ENCODE data around the gene NELFE.

The NELFE gene

GRCh38 chr6:31972709-31973350, 14.1 kb upstream of the NELFE start:
- no peak for DNase-seq (ENCODE audit: low read depth)

GRCh38 chr6:31971993-31972708, 13.4 kb upstream of the NELFE start, which contains the start of gene DXO:
Gene DXO, minus strand, starts transcription at chr6:31972138. Its CDS starts 463 bp downstream, at chr6:31971675.
- DNase-seq (ENCODE audit: low read depth), result peak; percentile 91

GRCh38 chr6:31971279-31971992, 12.7 kb upstream of the NELFE start:
- no peak for DNase-seq (ENCODE audit: low read depth)

- DNase-seq (ENCODE audit: low read depth), result no peak
Observed at GRCh38 chr6:31970604-31971271, 12.0 kb upstream of the NELFE start.

- DNase-seq (ENCODE audit: low read depth), result no peak
Observed at GRCh38 chr6:31969712-31970603, 11.2 kb upstream of the NELFE start.

DNA sequence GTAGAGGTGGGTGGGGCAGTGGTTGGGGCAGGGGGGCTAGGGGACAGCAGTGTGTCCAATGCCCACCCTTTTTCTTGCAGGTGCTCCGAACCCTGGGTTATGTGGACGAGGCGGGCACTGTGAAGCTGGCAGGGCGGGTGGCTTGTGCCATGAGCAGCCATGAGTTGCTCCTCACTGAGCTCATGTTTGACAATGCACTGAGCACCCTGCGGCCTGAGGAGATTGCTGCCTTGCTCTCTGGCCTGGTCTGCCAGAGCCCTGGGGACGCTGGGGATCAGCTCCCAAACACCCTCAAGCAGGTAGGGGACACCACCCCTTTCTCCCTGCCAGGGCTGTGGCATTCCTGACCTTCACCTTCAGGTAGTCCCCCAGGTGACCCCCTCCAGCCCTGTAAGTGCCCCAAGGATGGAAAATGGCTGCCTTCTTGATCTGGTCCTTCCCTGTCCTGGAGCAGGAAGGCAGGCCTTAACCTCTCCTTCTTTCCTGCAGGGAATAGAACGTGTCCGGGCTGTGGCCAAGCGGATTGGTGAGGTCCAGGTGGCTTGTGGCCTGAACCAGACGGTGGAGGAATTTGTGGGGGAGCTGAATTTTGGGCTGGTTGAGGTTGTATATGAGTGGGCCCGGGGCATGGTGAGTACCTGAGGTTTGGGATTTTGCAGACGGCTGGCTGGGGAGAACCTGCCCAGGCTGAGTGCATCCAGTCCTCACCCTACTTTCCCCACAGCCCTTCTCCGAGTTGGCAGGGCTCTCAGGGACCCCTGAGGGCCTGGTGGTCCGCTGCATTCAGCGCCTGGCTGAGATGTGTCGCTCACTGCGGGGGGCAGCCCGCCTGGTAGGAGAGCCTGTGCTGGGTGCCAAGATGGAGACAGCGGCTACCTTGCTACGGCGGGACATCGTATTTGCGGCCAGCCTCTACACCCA, 10.3 kb upstream of the NELFE start:
- no peak for DNase-seq (ENCODE audit: low read depth)

GRCh38 chr6:31968326-31968725, 9.6 kb upstream of the NELFE start:
- no peak for DNase-seq (ENCODE audit: low read depth)

- DNase-seq (ENCODE audit: low read depth), result no peak
Observed at GRCh38 chr6:31967926-31968320, 9.2 kb upstream of the NELFE start.

GRCh38 chr6:31966997-31967925, 8.5 kb upstream of the NELFE start:
- DNase-seq (ENCODE audit: low read depth), result no peak

DNA sequence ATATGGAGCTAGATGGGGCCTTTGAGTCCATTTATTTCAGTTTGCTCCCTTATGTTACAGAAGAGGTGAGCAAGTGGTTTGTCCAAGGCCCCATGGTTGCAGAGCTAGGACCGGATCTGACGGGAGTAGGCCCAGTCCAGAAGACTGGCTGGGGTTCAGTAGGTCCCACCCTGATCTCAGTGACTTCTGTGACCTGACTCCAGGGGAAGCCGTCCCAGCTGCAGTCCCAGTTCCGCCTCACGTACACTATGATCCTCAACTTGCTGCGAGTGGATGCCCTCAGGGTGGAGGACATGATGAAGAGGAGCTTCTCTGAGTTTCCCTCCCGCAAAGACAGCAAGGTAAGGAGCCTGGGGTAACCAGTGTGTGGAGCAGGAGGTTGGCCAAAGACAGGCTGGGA, 7.7 kb upstream of the NELFE start:
- no peak for DNase-seq (ENCODE audit: low read depth)

- no peak for DNase-seq (ENCODE audit: low read depth)
Observed at GRCh38 chr6:31965700-31966099, 6.9 kb upstream of the NELFE start.

DNA sequence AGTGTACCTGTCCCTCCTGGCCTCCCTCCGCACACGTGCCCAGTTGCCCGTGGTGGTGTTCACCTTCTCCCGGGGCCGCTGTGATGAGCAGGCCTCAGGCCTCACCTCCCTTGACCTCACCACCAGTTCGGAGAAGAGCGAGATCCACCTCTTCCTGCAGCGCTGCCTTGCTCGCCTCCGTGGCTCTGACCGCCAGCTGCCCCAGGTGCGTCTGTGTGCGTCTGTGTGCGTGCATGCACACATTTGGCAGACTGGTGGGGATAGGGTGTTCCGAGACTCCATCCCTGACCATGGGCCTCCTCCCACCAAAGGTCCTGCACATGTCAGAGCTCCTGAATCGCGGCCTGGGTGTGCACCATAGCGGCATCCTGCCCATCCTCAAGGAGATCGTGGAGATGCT, 5.2 kb upstream of the NELFE start:
- no peak for DNase-seq (ENCODE audit: low read depth)

GRCh38 chr6:31961616-31962015, 2.8 kb upstream of the NELFE start:
- DNase-seq (ENCODE audit: low read depth), result no peak

GRCh38 chr6:31958412-31958740, 395 bp downstream of the NELFE start:
- DNase-seq (ENCODE audit: low read depth), result no peak

DNA sequence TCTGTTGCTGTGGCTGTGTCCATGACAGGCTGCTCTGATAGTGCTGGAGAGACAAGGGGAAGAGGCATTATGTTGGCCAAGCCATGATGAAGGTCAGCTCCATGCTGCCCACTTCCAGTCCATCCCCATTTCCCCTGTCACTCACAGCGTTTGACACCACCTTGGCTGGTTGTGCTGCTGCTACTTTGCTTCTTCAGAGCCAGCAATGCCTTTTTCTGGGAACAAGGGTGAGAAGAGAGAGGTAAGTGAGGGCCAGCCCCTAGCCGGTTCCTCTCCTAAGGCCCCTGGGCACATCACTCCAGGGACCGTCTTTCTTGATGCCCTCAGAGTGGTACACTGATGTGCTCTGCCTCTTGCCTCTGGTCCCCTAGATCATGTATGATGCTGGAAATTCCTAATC, 2.0 kb downstream of the NELFE start:
- DNase-seq (ENCODE audit: low read depth), result no peak

DNA sequence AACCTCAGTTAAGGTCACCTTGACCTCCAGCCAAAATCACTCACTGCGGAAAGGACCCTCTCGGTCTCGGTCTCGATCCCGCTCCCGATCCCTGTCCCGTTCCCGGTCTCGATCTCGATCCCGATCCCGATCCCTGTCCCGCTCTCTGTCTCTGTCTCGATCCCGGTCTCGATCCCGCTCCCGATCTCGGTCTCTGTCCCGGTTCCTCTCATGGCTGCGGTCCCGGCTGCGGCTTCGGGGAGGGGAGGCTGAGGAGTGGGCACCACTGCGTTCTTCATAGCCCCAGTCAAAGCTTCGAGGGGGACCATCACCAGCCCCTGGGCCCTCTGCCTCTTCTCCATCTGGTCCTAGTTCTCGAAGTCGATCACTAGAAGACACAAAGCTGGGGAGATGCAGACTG, 4.3 kb downstream of the NELFE start:
- DNase-seq (ENCODE audit: low read depth), result no peak

DNA sequence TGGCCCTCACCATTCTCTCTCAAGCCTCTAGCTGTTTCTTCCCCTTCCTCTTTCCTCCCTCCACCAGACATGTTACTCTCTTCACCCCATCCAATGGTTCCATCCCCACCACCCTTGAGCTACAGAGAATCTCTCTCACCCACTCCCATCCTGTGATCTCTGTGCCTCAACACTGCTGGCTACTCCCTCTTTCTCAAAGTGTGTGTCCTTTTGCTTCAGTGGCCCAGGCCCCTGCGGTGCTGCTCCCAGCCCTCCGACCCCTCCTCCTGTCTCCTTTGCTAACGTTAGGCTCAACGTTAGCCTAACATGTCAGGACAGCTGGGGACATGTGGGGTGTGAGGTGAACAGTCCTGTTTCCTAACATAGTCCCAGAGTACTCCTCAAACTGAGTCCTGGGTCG, 5.9 kb downstream of the NELFE start:
- DNase-seq (ENCODE audit: low read depth), result no peak

- DNase-seq (ENCODE audit: low read depth), result peak; percentile 27
Observed at GRCh38 chr6:31952140-31952805, 6.5 kb downstream of the NELFE start.

All from activated T-cell treated with anti-CD3 and anti-CD28 coated beads for 1 hour (primary cell).